GM12872 (cell line): ENCODE results near the gene ZNRF3.

Source experiments
- CTCF ChIP-seq: IDR thresholded peaks from 3 replicates; pipeline ENCODE4 v1.5.1; 2011; ENCODE audit warnings: low read depth, mild to moderate bottlenecking, low read length, moderate library complexity; ENCODE audit not compliant: insufficient read depth

The ZNRF3 gene

GRCh38 chr22:29103121-29103520 is 219.7 kb downstream of the ZNRF3 start:
- TF ChIP-seq CTCF, result no peak

- no peak for TF ChIP-seq CTCF
These were observed 222.1 kb downstream of the ZNRF3 start for GRCh38 chr22:29105468-29105867.

- TF ChIP-seq CTCF, result no peak
These were observed 223.5 kb downstream of the ZNRF3 start for GRCh38 chr22:29106839-29107238.
